Nucleus accumbens (tissue), 56 donors: ENCODE data around the gene CRNKL1.
"Not testable (repeated sequence)": the region's sequence is repeated elsewhere in the genome, so short reads cannot be mapped to it uniquely, and the experiment has no call there.

Experiments used
- DNase-seq, 56 donors: peaks; one replicate each; lab custom pipeline; 2025; lab: John Stamatoyannopoulos, UW

The CRNKL1 gene

GRCh38 chr20:20012541-20012940 lies 39.7 kb downstream of the CRNKL1 start:
- DNase-seq = peak in 18 of 56 donors; percentile 18 to 51 (median 30)

- no peak for DNase-seq
These were observed 41.4 kb downstream of the CRNKL1 start for GRCh38 chr20:20010639-20011500.

- peak in 17 of 56 donors; percentile 19 to 52 (median 33) for DNase-seq
These were observed 42.4 kb downstream of the CRNKL1 start for GRCh38 chr20:20009784-20010253.

- DNase-seq = no peak
These were observed 46.9 kb downstream of the CRNKL1 start for GRCh38 chr20:20005342-20005741.

- not testable (repeated sequence) for DNase-seq
These were observed 48.3 kb downstream of the CRNKL1 start for GRCh38 chr20:20003955-20004322.

- peak in 11 of 56 donors; percentile 18 to 53 (median 38) for DNase-seq
These were observed 49.0 kb downstream of the CRNKL1 start for GRCh38 chr20:20003031-20003954.

- DNase-seq = no peak
These were observed 49.9 kb downstream of the CRNKL1 start for GRCh38 chr20:20002101-20002998.

- no peak for DNase-seq
These were observed 51.9 kb downstream of the CRNKL1 start for GRCh38 chr20:20000211-20000968.

- DNase-seq = no peak
These were observed 53.1 kb downstream of the CRNKL1 start for GRCh38 chr20:19998990-19999705.

GRCh38 chr20:19996917-19997316 lies 55.3 kb downstream of the CRNKL1 start:
- peak in 1 of 56 donors; percentile 17 for DNase-seq

- DNase-seq = no peak
These were observed 56.0 kb downstream of the CRNKL1 start for GRCh38 chr20:19996222-19996621.

GRCh38 chr20:19995220-19995863 lies 56.9 kb downstream of the CRNKL1 start:
- peak in 13 of 56 donors; percentile 8 to 69 (median 21) for DNase-seq

GRCh38 chr20:19993958-19994669 lies 58.2 kb downstream of the CRNKL1 start:
- DNase-seq = peak in 13 of 56 donors; percentile 19 to 56 (median 38)

GRCh38 chr20:19992996-19993908 lies 59.0 kb downstream of the CRNKL1 start:
- DNase-seq = peak in 18 of 56 donors; percentile 16 to 62 (median 28)

- no peak for DNase-seq
These were observed 60.4 kb downstream of the CRNKL1 start for GRCh38 chr20:19991854-19992253.

- no peak for DNase-seq
These were observed 61.0 kb downstream of the CRNKL1 start for GRCh38 chr20:19991308-19991707.
